HepG2 (cell line): ENCODE data around the gene APLF. TPM values are rescaled to one million over a fixed set of nuclear protein-coding genes. Genes with fewer than 3 reads are reported as not detected.
"Not testable (repeated sequence)": the region's sequence is repeated elsewhere in the genome, so short reads cannot be mapped to it uniquely, and the experiment has no call there.

Source experiments
- ATAC-seq: fragments of 200-7000 bp; cut with Tn5 transposase; 3 replicates; pipeline ENCODE4 v1.9.1; 2020; ENCODE audit warnings: mild to moderate bottlenecking, moderate library complexity
- BruUV-seq: library from RNA; stranded (reverse); fragments of 400-500 nt; replicated peaks from 2 replicates; lab custom pipeline; 2021; lab: Mats Ljungman, UMichigan
- CTCF ChIA-PET: fragments of 300-600 bp; formaldehyde crosslinking; extraction: SDS; loops from one replicate; lab custom pipeline; 2021; ENCODE audit warnings: low total read pairs, inconsistent platforms, low intra/inter-chr PET ratio; lab: Yijun Ruan, JAX
- POLR2A ChIA-PET: fragments of 350-600 bp; sonication (Branson Sonifier 250); formaldehyde crosslinking; loops from one replicate; lab custom pipeline; 2020; ENCODE audit warnings: antibody characterized with exemption, inconsistent platforms; lab: Yijun Ruan, JAX
- DNase-seq: peaks from one replicate; pipeline ENCODE4 v3.0.0-alpha.2; 2015; ENCODE audit warnings: low spot score
- FAIRE-seq: peaks from 3 replicates; lab custom pipeline; 2011; peaks lifted over from hg19 to GRCh38; lab: Jason Lieb, UNC
- H2AFZ ChIP-seq: one replicate; pipeline ENCODE4 v1.6.1; 2011; ENCODE audit warnings: low read length, inconsistent platforms
- H3K27ac ChIP-seq: fragments of 300-600 bp; 3 replicates; pipeline ENCODE4 v1.8.0; 2011; ENCODE audit warnings: mixed run types, mild to moderate bottlenecking, mixed read lengths, low read length, inconsistent platforms; ENCODE audit not compliant: insufficient read depth; ENCODE audit errors: extremely low read length
- H3K27me3 ChIP-seq, 2 experiments: fragments of 200-600 bp in 1 of 2; 2 replicates in 1 of 2; 3 replicates in 1 of 2; pipeline versions ENCODE4 v1.6.0 to v1.8.0; 2011; ENCODE audit warnings: low read length in 2 of 2, mild to moderate bottlenecking in 2 of 2, moderate library complexity in 2 of 2, inconsistent platforms in 1 of 2; ENCODE audit not compliant: insufficient read depth in 2 of 2, control insufficient read depth in 1 of 2
- H3K36me3 ChIP-seq, 2 experiments: fragments of 200-600 bp in 1 of 2; replicated peaks in 1 of 2; 2 replicates in 1 of 2; 3 replicates in 1 of 2; pipeline versions ENCODE4 v1.5.1 to v1.8.0; 2011; ENCODE audit warnings: low read length in 2 of 2, inconsistent platforms in 1 of 2; ENCODE audit not compliant: insufficient read depth in 2 of 2, control insufficient read depth in 1 of 2
- H3K4me1 ChIP-seq: 2 replicates; pipeline ENCODE4 v1.5.1; 2012; ENCODE audit warnings: low read length, inconsistent platforms; ENCODE audit not compliant: insufficient read depth
- H3K4me2 ChIP-seq: 2 replicates; pipeline ENCODE4 v1.6.0; 2011; ENCODE audit warnings: low read depth, low read length, inconsistent platforms
- H3K4me3 ChIP-seq, 3 experiments: fragments of 200-600 bp in 1 of 3; sonication (generic), shearing (Covaris generic) in 1 of 3; replicated peaks in 1 of 3; 2 replicates each; pipeline ENCODE4 v1.5.1; 2011 to 2016; ENCODE audit warnings: low read length in 3 of 3, inconsistent platforms in 2 of 3, low read depth in 2 of 3, mild to moderate bottlenecking in 2 of 3, control low read depth in 1 of 3, mixed read lengths in 1 of 3; ENCODE audit not compliant: insufficient read depth in 1 of 3
- H3K79me2 ChIP-seq: one replicate; pipeline ENCODE4 v1.6.1; 2011; ENCODE audit warnings: low read length, inconsistent platforms; ENCODE audit not compliant: insufficient read depth
- H3K9ac ChIP-seq: 2 replicates; pipeline ENCODE4 v1.6.0; 2011; ENCODE audit warnings: mild to moderate bottlenecking, low read depth, low read length, inconsistent platforms; ENCODE audit not compliant: insufficient read depth
- H3K9me3 ChIP-seq: 2 replicates; pipeline ENCODE4 v1.5.1; 2012; ENCODE audit warnings: mild to moderate bottlenecking, low read length
- H4K20me1 ChIP-seq: 2 replicates; pipeline ENCODE4 v1.6.0; 2011; ENCODE audit warnings: inconsistent platforms, mild to moderate bottlenecking, low read length, moderate library complexity; ENCODE audit not compliant: insufficient read depth
- NCOR1 ChIP-seq: fragments of 200-600 bp; sonication (generic); IDR thresholded peaks from 2 replicates; pipeline ENCODE4 v1.7.0; 2017; ENCODE audit warnings: antibody characterized with exemption, low read length, borderline replicate concordance
- PCBP1 ChIP-seq: fragments of 200-400 bp; formaldehyde crosslinking; IDR thresholded peaks from 2 replicates; pipeline ENCODE4 v1.6.1; 2017; ENCODE audit warnings: mild to moderate bottlenecking, low read depth, low read length, borderline replicate concordance
- PPARG ChIP-seq: conservative IDR thresholded peaks from 2 replicates; pipeline ENCODE4 v1.6.1; 2016; ENCODE audit warnings: missing biosample characterization, missing genetic modification reagents
- REXO4 ChIP-seq: sonication (generic); formaldehyde crosslinking; IDR thresholded peaks from 2 replicates; pipeline ENCODE4 v1.8.0; 2022; ENCODE audit warnings: missing genetic modification reagents, mild to moderate bottlenecking, borderline replicate concordance
- SRY ChIP-seq: sonication (generic); formaldehyde crosslinking; IDR thresholded peaks from 2 replicates; pipeline ENCODE4 v1.8.0; 2022; ENCODE audit warnings: mild to moderate bottlenecking, missing genetic modification reagents
- ZBTB8A ChIP-seq: sonication (generic); formaldehyde crosslinking; IDR thresholded peaks from 2 replicates; pipeline ENCODE4 v1.4.0; 2020; ENCODE audit warnings: mild to moderate bottlenecking, low read depth, missing genetic modification reagents, borderline replicate concordance
- ZNF484 ChIP-seq: sonication (generic); formaldehyde crosslinking; IDR thresholded peaks from 2 replicates; pipeline ENCODE4 v1.5.1; 2020; ENCODE audit warnings: mild to moderate bottlenecking, low read depth, missing genetic modification reagents, borderline replicate concordance
- WGBS: methylation state at CpG from one replicate; pipeline ENCODE4 v1.1.6; 2017; ENCODE audit warnings: low lambda C conversion rate; 5-methylcytosine and 5-hydroxymethylcytosine counted together
- in situ Hi-C: cut with HindIII; loops from 2 replicates; pipeline ENCODE4 v1.10.0; 2017; ENCODE audit warnings: low pct_unique_long_range_greater_than_20kb; ENCODE audit not compliant: extremely low pct_ligation_motif_present
- intact Hi-C: fragments of 100-400 bp; cut with micrococcal nuclease; formaldehyde crosslinking; loops from one replicate; pipeline ENCODE4 v1.10.0; 2022; ENCODE audit not compliant: unreplicated experiment
- polyA plus RNA-seq, 8 experiments: library from polyadenylated mRNA; depleted of rRNA in 3 of 8; stranded (reverse) in 7 of 8; unstranded in 1 of 8; fragments of >200 nt; fragmentation: Illumina TruSeq in 4 of 8; extraction: Trizol in 4 of 8; gene quantifications; 2 replicates each; pipeline versions ENCODE4 v1.2.1 to v1.2.3, GENCODE V29; 2011 to 2016; ENCODE audit warnings: low read depth in 4 of 8, missing spikeins in 1 of 8, mixed read lengths in 1 of 8; ENCODE audit not compliant: insufficient read depth in 1 of 8
- total RNA-seq, 5 experiments: library from RNA; depleted of rRNA; stranded (reverse); fragments of >200 nt; fragmentation: Illumina TruSeq; extraction: Trizol; gene quantifications; 2 replicates each; pipeline ENCODE4 v1.2.3, GENCODE V29; 2016; ENCODE audit warnings: low read depth in 1 of 5
- TF ChIP-seq, protein P1 (sequence below): sonication (generic); formaldehyde crosslinking; IDR thresholded peaks from 2 replicates; pipeline ENCODE4 v1.5.1; 2020; ENCODE audit warnings: missing genetic modification reagents, mild to moderate bottlenecking, borderline replicate concordance
- TF ChIP-seq, protein P2 (sequence below): sonication (generic); formaldehyde crosslinking; IDR thresholded peaks from 2 replicates; pipeline ENCODE4 v1.4.0; 2020; ENCODE audit warnings: low read depth, mild to moderate bottlenecking, missing genetic modification reagents

Gene APLF
- total and polyA plus RNA-seq, 2 of the 13 experiments (the other 11 are each of a cell fraction or from before 2014, with no cell fraction given), result 0.45 to 2.2 TPM

DNA sequence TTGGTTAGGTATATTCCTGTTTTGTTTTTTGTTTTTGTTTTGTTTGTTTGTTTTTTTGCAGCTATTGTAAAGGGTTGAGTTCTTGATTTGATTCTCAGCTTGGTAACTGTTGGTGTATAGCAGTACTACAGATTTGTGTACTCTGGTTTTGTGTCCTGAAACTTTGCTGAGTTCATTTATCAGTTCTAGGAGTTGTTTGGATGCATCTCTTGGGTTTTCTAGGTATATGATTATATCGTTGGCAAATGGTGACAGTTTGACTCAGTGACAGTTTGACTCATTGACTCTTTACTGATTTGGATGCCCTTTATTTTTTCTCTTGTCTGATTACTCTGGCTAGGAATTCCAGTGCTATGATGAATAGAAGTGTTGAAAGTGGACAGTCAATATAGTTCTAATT lies 53.7 kb downstream of the APLF start:
- H3K79me2 ChIP-seq, result no peaks in the 10 kb centered on the region
- no peaks in the 10 kb centered on the region for H3K9me3 ChIP-seq
- in situ Hi-C loops, result no loop called here
- no peaks in the 10 kb centered on the region for H3K4me1 ChIP-seq
- BruUV-seq, result no TSS peak
- H3K27me3 ChIP-seq, result no peaks in the 10 kb centered on the region
- H2AFZ ChIP-seq, result no peak overlapping the region
- H3K4me3 ChIP-seq, result no peak overlapping the region
- ATAC-seq, result no peak
- no peak for DNase-seq
- TF ChIP-seq NCOR1, result no peak
- TF ChIP-seq SRY (CRISPR knock-in tag), result no peak
- no peak for TF ChIP-seq PPARG (CRISPR knock-in tag)
- TF ChIP-seq, protein P1, sequence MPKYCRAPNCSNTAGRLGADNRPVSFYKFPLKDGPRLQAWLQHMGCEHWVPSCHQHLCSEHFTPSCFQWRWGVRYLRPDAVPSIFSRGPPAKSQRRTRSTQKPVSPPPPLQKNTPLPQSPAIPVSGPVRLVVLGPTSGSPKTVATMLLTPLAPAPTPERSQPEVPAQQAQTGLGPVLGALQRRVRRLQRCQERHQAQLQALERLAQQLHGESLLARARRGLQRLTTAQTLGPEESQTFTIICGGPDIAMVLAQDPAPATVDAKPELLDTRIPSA (CRISPR knock-in tag), result no peak
- TF ChIP-seq ZBTB8A (CRISPR knock-in tag), result no peak
- TF ChIP-seq REXO4 (CRISPR knock-in tag), result no peak
- TF ChIP-seq ZNF484 (CRISPR knock-in tag), result no peak
- TF ChIP-seq, protein P2, sequence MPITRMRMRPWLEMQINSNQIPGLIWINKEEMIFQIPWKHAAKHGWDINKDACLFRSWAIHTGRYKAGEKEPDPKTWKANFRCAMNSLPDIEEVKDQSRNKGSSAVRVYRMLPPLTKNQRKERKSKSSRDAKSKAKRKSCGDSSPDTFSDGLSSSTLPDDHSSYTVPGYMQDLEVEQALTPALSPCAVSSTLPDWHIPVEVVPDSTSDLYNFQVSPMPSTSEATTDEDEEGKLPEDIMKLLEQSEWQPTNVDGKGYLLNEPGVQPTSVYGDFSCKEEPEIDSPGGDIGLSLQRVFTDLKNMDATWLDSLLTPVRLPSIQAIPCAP, result no peak
- no peak for TF ChIP-seq PCBP1
- TF ChIP-seq, all 625 proteins: peak for 0
- ChIA-PET POLR2A (no interaction called here), CTCF (no interaction called here)
- 0% methylated on average over 1 of the region's 1 CpG for WGBS
- Histone ChIP-seq H3K36me3 (no peaks in the 10 kb centered on the region), H4K20me1 (no peaks in the 10 kb centered on the region), H3K27ac (no peak overlapping the region), H3K4me2 (no peak overlapping the region), H3K9ac (no peak overlapping the region)
- intact Hi-C loops, result no loop called here
- no peak for FAIRE-seq

DNA sequence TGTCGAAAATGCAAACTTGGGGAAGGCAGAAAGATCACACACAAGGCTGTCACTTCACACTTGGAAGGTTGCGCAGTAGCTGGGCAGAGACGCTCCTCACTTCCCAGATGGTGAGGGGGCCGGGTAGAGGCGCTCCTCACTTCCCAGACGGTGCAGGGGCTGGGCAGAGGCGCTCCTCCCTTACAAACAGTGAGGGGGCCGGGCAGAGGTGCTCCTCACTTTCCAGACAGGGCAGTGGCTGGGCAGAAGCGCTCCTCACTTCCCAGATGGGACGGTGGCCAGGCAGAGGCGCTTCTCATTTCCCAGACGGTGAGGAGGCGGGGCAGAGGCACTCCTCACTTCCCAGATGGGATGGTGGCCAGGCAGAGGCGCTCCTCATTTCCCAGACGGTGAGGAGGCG lies 59.6 kb downstream of the APLF start:
- H2AFZ ChIP-seq, H3K27ac ChIP-seq, BruUV-seq, intact Hi-C loops, H3K79me2 ChIP-seq, H3K27me3 ChIP-seq, H3K9me3 ChIP-seq, H3K4me2 ChIP-seq, H3K9ac ChIP-seq, H3K4me3 ChIP-seq, ATAC-seq, POLR2A ChIA-PET, H4K20me1 ChIP-seq, H3K4me1 ChIP-seq, CTCF ChIA-PET, DNase-seq, FAIRE-seq, H3K36me3 ChIP-seq, in situ Hi-C loops: not testable (repeated sequence)
- 83% methylated on average over 16 of the region's 16 CpGs for WGBS

DNA sequence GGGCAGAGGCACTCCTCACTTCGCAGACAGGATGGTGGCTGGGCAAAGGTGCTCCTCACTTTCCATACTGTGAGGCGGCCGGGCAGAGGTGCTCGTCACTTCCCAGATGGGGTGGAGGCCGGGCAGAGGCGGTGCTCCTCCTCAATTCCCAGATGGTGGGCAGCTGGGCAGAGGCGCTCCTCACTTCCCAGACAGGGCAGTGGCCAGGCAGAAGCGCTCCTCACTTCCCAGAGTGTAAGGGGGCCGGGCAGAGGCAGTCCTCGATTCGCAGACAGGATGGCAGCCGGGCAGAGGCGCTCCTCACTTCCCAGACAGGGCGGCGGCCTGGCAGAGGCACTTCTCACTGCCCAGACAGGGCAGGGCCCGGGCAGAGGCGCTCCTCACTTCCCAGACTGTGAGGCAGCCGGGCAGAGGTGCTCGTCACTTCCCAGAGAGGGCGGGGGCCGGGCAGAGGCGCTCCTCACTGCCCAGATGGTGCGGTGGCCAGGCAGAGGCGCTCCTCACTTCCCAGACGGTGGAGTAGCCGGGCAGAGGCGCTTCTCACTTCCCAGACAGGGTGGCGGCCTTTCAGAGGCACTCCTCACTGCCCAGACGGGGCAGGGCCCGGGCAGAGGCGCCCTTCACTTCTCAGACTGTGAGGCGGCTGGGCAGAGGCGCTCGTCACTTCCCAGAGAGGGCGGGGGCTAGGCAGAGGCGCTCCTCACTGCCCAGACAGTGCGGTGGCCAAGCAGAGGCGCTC lies 60.1 kb downstream of the APLF start:
- CTCF ChIA-PET, H3K79me2 ChIP-seq, intact Hi-C loops, H4K20me1 ChIP-seq, POLR2A ChIA-PET, FAIRE-seq, H3K9ac ChIP-seq, H3K9me3 ChIP-seq, H3K36me3 ChIP-seq, H3K4me2 ChIP-seq, ATAC-seq, H3K4me3 ChIP-seq, in situ Hi-C loops, H2AFZ ChIP-seq, H3K4me1 ChIP-seq, DNase-seq, BruUV-seq, H3K27me3 ChIP-seq, H3K27ac ChIP-seq: not testable (repeated sequence)
- 78% methylated on average over 19 of the region's 38 CpGs for whole genome bisulfite sequencing
